ENCODE data around the gene VDR.
"Not testable (repeated sequence)": the region's sequence is repeated elsewhere in the genome, so short reads cannot be mapped to it uniquely, and the experiment has no call there.

The VDR gene

DNA sequence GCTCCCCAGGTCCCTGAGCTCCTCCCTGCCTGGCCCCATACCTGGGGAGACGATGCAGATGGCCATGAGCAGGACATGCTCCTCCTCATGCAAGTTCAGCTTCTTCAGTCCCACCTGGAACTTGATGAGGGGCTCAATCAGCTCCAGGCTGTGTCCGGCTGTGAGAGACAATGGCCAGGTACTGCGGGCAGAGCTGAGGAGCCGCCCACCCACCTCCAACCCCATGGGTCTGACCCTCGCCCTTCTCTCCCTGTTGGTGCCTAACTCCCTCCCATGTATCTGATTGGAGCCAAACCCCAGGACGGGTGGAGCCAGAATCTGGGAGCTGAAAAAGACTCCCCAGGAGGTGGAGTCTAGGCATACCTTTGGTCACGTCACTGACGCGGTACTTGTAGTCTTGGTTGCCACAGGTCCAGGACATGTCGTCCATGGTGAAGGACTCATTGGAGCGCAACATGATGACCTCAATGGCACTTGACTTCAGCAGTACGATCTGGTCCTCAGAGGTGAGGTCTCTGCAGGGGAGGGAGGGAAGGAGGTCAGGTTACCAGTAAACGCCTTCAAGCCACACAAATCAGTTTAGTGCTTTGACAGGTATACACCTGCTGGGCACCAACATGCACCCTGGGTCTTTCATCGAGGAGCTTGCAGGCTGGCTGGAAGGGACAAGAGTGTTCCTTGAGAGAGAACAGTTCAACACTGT is 58.3 kb downstream of the VDR start:
- Histone ChIP-seq H3K27me3 (ENCODE audit: control insufficient read depth, insufficient read depth, low read length) (no peaks in the 10 kb centered on the region), H3K4me1 (ENCODE audit: control insufficient read depth, insufficient read depth, low read length) (no peaks in the 10 kb centered on the region), H3K27ac (ENCODE audit: low read depth, low read length) (no peak overlapping the region), H3K9ac (ENCODE audit: low read length) (no peak overlapping the region), H3K36me3 (ENCODE audit: control insufficient read depth, insufficient read depth, low read length) (peaks cover 9% of the 10 kb centered on the region), H3K4me3 (ENCODE audit: low read length) (no peak overlapping the region)

DNA sequence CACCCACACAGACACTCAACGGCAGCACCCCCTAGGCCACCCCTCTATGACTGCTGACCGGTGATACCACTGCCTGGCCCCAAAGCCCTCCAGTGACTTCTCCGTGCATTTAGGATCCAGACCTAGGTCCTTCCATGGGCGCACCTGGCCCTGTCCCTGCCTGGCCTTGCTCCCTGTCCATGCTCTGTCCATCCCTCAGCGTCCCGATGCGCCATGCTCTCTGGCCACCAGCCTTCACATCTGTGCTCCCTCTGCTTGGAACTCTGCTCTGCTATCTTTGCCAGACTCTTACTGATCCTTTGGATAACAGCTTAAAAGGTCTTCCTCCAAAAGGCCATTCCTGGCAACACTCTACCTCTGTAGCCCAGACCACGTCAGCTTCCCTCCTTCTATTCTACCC is 59.7 kb downstream of the VDR start:
- peaks cover 9% of the 10 kb centered on the region for H3K36me3 ChIP-seq (ENCODE audit: control insufficient read depth, insufficient read depth, low read length)
- no peaks in the 10 kb centered on the region for H3K4me1 ChIP-seq (ENCODE audit: control insufficient read depth, insufficient read depth, low read length)
- H3K9ac ChIP-seq (ENCODE audit: low read length): no peak overlapping the region
- H3K4me3 ChIP-seq (ENCODE audit: low read length): no peak overlapping the region
- H3K27me3 ChIP-seq (ENCODE audit: control insufficient read depth, insufficient read depth, low read length): no peaks in the 10 kb centered on the region
- H3K27ac ChIP-seq (ENCODE audit: low read depth, low read length): no peak overlapping the region

DNA sequence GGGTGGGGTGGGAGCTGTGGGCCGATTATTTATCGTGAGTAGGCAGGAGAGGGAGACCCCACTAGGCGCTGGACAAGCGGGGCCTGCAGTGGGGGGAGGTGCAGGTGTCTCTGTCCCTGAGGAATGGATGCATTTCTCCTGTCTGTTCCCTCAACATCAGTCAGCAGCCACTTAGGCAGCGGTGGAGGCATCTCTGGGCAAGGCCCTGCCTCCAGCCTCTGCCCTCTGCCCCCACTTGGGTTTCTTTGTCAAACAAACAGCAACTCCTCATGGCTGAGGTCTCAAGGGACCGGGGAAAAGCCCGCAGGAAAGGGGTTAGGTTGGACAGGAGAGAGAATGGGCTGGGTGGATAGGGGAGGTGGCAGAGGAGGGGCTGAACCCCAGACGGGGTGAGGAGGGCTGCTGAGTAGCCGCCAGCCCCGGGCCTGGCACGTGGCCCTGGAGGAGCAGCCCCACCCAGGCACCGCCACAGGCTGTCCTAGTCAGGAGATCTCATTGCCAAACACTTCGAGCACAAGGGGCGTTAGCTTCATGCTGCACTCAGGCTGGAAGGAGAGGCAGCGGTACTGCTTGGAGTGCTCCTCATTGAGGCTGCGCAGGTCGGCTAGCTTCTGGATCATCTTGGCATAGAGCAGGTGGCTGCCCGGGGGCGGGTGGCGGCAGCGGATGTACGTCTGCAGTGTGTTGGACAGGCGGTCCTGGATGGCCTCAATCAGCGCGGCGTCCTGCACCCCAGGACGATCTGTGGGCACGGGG is 60.4 kb downstream of the VDR start:
- Histone ChIP-seq H3K9ac (ENCODE audit: low read length) (no peak overlapping the region), H3K27ac (ENCODE audit: low read depth, low read length) (no peak overlapping the region), H3K36me3 (ENCODE audit: control insufficient read depth, insufficient read depth, low read length) (peaks cover 9% of the 10 kb centered on the region), H3K27me3 (ENCODE audit: control insufficient read depth, insufficient read depth, low read length) (no peaks in the 10 kb centered on the region), H3K4me1 (ENCODE audit: control insufficient read depth, insufficient read depth, low read length) (no peaks in the 10 kb centered on the region), H3K4me3 (ENCODE audit: low read length) (no peak overlapping the region)

DNA sequence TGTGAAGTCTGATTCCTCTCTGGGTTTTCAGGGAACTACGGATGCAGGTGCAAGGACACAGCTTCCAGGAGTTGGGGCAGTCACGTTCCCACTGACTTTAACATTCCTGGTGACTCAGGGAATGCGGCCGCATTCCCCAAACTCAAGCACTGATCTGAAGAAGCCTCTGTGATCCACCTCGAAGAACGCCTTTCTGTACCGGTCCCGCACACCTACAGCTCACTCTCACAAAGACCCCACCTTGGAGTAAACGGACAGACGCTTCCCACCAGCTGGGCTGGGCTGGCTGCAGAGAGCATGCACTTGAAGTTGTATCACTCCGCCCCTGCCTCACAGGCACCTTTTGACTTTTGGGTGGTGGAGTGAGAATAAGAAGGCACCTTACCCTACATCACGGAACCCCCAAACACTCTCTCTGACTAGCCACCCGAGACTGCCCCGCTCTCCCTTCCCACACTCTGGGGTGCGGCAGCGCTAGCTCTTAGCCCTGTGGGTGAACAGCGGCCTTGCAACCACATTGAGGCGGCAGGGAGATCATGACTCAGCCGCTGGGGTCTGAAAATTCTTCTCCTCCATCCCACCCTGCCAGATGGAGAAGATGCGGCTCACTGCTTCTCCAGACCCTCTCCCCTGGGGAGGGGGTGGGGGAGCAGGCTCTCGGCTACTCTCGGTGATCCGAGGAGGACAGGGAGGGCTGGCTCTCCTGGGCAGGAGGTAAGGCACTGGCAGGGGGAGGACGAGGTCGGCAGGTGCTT is 61.4 kb downstream of the VDR start:
- H3K27ac ChIP-seq (ENCODE audit: low read depth, low read length): no peak overlapping the region

DNA sequence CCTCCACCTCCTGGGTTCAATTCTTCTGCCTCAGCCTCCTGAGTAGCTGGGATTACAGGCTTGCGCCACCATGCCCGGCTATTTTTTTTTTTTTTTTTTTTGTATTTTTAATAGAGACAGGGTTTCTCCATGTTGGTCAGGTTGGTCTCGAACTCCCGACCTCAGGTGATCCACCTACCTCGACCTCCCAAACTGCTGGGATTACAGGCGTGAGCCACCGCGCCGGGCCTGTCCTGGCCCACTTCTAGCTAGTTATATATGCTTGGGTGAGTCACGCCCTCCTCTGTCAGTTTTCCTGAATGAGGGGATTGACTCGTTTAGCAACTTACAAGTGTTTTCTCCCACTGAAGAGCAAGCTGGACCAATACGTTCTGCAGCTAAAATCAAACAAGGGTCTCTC is 62.3 kb downstream of the VDR start:
- not testable (repeated sequence) for H3K9ac ChIP-seq (ENCODE audit: low read length); H3K4me1 ChIP-seq (ENCODE audit: control insufficient read depth, insufficient read depth, low read length); H3K4me3 ChIP-seq (ENCODE audit: low read length); H3K36me3 ChIP-seq (ENCODE audit: control insufficient read depth, insufficient read depth, low read length); H3K27me3 ChIP-seq (ENCODE audit: control insufficient read depth, insufficient read depth, low read length); H3K27ac ChIP-seq (ENCODE audit: low read depth, low read length)

More for the DNA sequence above, 61.4 kb downstream of the VDR start:
- Histone ChIP-seq H3K4me1 (ENCODE audit: control insufficient read depth, insufficient read depth, low read length) (no peaks in the 10 kb centered on the region), H3K4me3 (ENCODE audit: low read length) (no peak overlapping the region), H3K36me3 (ENCODE audit: control insufficient read depth, insufficient read depth, low read length) (peaks cover 9% of the 10 kb centered on the region), H3K27me3 (ENCODE audit: control insufficient read depth, insufficient read depth, low read length) (no peaks in the 10 kb centered on the region), H3K9ac (ENCODE audit: low read length) (no peak overlapping the region)

DNA sequence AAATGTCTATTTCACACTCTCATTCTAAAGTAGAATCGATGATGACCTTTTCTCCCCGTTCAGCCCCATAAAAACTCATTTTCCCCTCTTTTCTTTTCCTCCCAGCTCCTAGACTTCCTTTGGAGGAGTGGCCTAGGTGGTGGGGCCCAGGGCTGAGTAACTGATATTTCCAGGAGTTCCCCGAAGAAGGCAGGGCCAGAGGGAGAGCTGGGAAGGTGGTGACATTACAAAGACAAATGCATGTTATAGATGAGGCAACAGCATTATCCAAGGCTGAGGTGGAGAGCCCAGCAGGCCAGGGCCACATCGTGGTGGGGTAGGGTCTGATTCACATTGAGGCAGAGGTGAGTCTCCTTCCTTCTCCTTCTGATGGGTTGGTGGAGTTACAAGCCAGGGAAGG is 62.9 kb downstream of the VDR start:
- H3K4me3 ChIP-seq (ENCODE audit: low read length): no peak overlapping the region
- no peak overlapping the region for H3K9ac ChIP-seq (ENCODE audit: low read length)
- no peak overlapping the region for H3K27ac ChIP-seq (ENCODE audit: low read depth, low read length)
- no peaks in the 10 kb centered on the region for H3K27me3 ChIP-seq (ENCODE audit: control insufficient read depth, insufficient read depth, low read length)
- H3K4me1 ChIP-seq (ENCODE audit: control insufficient read depth, insufficient read depth, low read length): no peaks in the 10 kb centered on the region
- H3K36me3 ChIP-seq (ENCODE audit: control insufficient read depth, insufficient read depth, low read length): peaks cover 9% of the 10 kb centered on the region

DNA sequence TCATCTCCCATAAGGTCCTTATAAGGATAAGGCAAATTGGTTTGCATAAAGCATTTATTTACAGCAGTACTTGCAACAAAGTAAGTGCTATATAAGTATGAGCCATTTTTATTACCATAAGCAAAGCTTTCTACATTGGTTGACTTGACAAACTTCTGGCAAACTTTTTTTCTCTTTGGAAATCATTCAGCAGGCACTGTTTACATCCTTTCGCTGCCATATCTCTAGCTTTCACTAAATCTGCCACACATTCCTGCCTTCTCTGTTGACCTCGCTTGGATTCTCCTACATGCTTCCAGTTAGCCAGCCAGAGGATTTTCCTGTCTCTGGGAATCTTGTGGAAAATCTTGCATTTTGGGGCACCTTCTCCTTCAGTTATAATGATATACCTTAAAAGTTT is 63.3 kb downstream of the VDR start:
- Histone ChIP-seq H3K27me3 (ENCODE audit: control insufficient read depth, insufficient read depth, low read length) (no peaks in the 10 kb centered on the region), H3K36me3 (ENCODE audit: control insufficient read depth, insufficient read depth, low read length) (peaks cover 5% of the 10 kb centered on the region), H3K4me1 (ENCODE audit: control insufficient read depth, insufficient read depth, low read length) (no peaks in the 10 kb centered on the region), H3K9ac (ENCODE audit: low read length) (no peak overlapping the region), H3K27ac (ENCODE audit: low read depth, low read length) (no peak overlapping the region), H3K4me3 (ENCODE audit: low read length) (no peak overlapping the region)

DNA sequence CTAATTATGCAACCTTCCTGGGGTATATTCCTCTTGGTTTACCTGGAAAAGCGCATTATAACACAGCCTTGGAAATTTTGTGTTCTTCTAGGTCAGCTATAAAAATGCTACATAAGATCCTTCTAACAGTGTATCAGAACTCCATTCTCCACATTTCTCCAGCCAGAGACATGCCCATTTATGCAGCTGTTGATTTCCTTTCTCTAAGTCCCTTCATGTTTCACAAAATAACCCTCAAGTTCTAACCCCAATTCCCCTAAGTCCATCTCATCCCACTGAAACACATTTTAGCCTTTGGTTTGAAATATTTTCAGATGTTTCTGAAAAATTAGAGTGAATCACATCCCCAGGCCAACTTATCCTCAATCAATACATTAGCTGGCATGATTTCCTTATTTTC is 64.2 kb downstream of the VDR start:
- no peaks in the 10 kb centered on the region for H3K4me1 ChIP-seq (ENCODE audit: control insufficient read depth, insufficient read depth, low read length)
- H3K36me3 ChIP-seq (ENCODE audit: control insufficient read depth, insufficient read depth, low read length): no peaks in the 10 kb centered on the region
- H3K27me3 ChIP-seq (ENCODE audit: control insufficient read depth, insufficient read depth, low read length): no peaks in the 10 kb centered on the region
- no peak overlapping the region for H3K9ac ChIP-seq (ENCODE audit: low read length)
- H3K4me3 ChIP-seq (ENCODE audit: low read length): no peak overlapping the region
- no peak overlapping the region for H3K27ac ChIP-seq (ENCODE audit: low read depth, low read length)

DNA sequence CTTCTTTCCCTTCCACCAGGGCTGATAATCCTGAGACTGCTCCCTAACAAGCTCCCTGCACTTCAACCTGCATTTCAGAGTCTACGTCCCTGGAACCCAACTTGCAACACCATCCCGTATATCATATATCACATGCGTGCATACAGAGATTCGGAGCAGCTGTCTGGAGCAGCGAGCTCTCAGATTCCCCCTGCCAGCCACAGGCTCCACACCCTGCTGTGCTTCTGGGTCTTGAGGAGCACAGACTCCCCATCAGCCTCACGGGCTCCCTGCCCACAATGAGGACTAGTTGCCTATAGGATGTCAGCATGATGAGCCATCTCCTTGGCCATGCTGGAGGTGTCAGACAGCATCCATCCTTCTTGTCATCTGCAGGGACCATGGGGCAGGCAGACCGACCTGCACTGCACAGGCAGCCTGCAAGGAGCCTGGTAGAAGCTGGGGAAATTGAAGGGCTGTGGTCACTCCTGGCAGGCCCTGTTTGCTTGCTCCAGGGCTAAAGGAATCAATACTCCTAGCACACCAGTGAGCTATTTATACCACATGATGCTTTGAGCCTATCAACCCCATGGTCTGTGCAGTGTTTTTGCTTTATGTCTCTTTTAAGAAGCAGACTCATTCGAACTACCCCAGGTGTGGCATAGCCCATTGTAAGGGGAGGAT is 65.4 kb downstream of the VDR start:
- Histone ChIP-seq H3K27me3 (ENCODE audit: control insufficient read depth, insufficient read depth, low read length) (no peaks in the 10 kb centered on the region), H3K9ac (ENCODE audit: low read length) (no peak overlapping the region), H3K4me3 (ENCODE audit: low read length) (no peak overlapping the region), H3K4me1 (ENCODE audit: control insufficient read depth, insufficient read depth, low read length) (no peaks in the 10 kb centered on the region), H3K36me3 (ENCODE audit: control insufficient read depth, insufficient read depth, low read length) (no peaks in the 10 kb centered on the region), H3K27ac (ENCODE audit: low read depth, low read length) (no peak overlapping the region)

DNA sequence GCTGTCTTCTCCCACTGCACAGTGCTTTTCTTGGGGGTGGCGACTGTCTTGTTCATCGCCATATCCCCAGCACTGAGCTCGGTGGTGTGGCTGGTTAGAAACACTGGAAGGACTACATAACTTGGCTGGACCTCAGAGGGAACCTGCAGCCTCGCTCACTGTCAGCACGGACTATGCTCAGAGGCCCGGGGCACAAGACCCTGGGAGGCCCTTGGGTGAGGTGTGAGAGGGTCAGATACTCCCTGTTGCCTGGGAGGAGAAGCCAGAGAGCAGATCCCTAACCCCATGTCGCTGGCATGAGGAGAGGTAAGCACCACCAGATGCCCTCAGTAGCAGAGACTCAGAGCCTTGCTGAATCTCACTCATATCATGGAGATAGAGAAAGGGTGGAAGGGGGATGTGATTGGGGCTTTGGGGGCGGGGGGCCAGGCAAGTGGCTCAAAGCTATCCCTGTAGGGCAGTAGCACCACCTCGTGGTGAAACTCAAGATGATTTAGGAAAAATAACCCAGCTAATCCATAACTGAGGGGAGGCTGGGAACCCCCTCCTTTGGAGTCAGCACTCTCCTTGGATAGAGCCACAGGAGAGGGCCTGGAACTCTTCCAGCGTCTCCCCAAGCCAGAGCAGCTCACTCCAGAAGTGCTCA is 66.4 kb downstream of the VDR start:
- H3K9ac ChIP-seq (ENCODE audit: low read length): no peak overlapping the region
- no peaks in the 10 kb centered on the region for H3K4me1 ChIP-seq (ENCODE audit: control insufficient read depth, insufficient read depth, low read length)
- no peak overlapping the region for H3K27ac ChIP-seq (ENCODE audit: low read depth, low read length)

DNA sequence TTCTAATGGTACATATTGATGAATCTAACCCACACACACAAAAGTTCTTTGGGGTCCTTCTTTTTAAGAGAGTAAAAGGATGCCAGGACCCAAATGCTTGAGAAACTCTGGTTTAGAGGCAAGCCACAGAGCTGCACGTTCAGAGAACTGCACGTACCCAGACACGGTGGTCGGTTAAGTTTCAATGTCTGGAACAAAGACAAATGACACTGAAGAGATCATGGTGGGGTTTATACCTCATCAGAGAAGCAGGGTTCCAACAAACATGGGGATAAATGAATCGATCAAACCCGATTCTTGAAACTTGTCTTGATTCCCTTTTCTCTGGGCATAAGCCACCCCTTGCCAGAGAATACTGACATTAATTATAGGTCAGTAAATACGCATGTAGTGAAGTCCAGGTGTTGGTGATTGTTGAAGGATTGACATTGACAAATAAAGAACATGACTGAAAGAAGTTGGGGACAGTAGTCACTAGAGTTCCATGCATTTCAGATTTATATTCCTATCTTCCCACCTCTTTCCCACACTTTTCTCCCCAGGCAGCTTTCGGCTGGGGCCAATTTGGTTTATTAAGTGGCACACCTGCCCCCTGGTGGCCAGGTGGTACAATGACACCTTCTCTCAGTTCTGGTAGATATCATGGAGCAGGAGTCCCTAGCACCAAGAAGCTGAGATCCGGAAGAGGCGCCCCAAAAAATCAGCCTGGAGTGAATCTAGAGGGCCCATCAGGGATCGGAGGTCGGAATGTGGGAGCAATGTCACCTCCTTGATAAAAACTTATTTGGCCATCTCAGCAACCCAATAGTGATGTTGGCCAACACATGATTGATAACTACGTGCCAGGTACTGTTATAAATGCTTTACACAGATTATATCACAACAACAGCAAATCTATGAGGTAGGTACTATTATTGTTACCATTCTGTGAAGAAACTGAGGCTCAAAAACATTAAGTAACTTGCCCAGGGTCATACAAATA is 67.3 kb downstream of the VDR start:
- no peaks in the 10 kb centered on the region for H3K36me3 ChIP-seq (ENCODE audit: control insufficient read depth, insufficient read depth, low read length)
- H3K4me3 ChIP-seq (ENCODE audit: low read length): no peak overlapping the region
- H3K27me3 ChIP-seq (ENCODE audit: control insufficient read depth, insufficient read depth, low read length): no peaks in the 10 kb centered on the region
- no peak overlapping the region for H3K27ac ChIP-seq (ENCODE audit: low read depth, low read length)
- H3K4me1 ChIP-seq (ENCODE audit: control insufficient read depth, insufficient read depth, low read length): no peaks in the 10 kb centered on the region
- H3K9ac ChIP-seq (ENCODE audit: low read length): no peak overlapping the region

More for the DNA sequence above, 66.4 kb downstream of the VDR start:
- Histone ChIP-seq H3K27me3 (ENCODE audit: control insufficient read depth, insufficient read depth, low read length) (no peaks in the 10 kb centered on the region), H3K36me3 (ENCODE audit: control insufficient read depth, insufficient read depth, low read length) (no peaks in the 10 kb centered on the region), H3K4me3 (ENCODE audit: low read length) (no peak overlapping the region)
